OCI-LY3 (cell line): ENCODE results near the gene PRKCE.

Experiments used
- CTCF ChIP-seq: fragments of 200-600, 300-600 bp; sonication (generic); IDR thresholded peaks from 2 replicates; pipeline ENCODE4 v1.5.1; 2014; ENCODE audit warnings: antibody characterized with exemption, low read length, low read depth
- EZH2phosphoT487 ChIP-seq: fragments of 200-600 bp; shearing (Covaris generic); IDR thresholded peaks from 2 replicates; pipeline ENCODE4 v1.6.1; 2018; ENCODE audit warnings: antibody characterized with exemption, mixed run types, low read depth

DNA sequence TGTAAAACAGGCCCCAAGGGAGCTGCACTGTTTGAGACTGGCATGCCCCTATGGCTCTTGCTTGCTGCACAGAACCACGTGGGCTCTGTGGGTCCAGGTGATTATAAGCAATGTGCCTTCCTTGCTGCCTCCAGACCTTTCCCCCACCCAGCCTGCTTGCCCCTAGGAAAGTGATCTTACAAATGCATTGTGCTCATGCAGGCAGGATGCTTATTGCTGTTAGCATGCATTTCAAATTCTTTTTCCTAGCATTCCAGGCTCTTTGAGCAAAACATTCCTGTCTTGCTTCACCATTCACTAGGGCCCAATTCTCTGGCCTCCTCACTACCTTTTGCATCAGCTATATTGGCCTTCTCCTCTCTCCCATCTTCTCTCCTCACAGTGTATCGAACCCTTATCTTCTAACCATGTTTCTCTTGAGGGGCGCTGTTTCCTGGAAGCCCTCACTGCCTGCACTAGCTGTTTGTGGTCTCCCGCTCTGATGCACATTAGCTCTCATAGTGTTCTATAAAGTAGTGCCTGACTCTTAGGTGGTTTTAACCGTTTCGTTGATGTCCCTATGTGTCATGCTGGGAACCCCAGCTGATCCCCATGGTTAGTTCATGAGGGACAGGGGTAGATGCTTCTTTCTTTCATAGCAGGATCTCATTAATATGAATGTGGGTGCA lies 492.8 kb downstream of the PRKCE start:
- TF ChIP-seq CTCF (no peak), EZH2phosphoT487 (no peak)
